HCT116 (cell line): ENCODE data around the gene CCBE1. TPM values are rescaled to one million over a fixed set of nuclear protein-coding genes. Genes with fewer than 3 reads are reported as not detected.

Experiments
- ATAC-seq: fragments of 200-7000 bp; cut with Tn5 transposase; 2 replicates; pipeline ENCODE4 v1.9.1; 2020; ENCODE audit warnings: mild to moderate bottlenecking, moderate library complexity
- BruUV-seq: library from RNA; stranded (reverse); fragments of 400-500 nt; replicated peaks from 2 replicates; lab custom pipeline; 2021; lab: Mats Ljungman, UMichigan
- CTCF ChIA-PET: fragments of 300-600 bp; sonication (Branson Sonifier 250); formaldehyde crosslinking; loops from one replicate; lab custom pipeline; 2021; ENCODE audit warnings: antibody characterized with exemption; lab: Charles Lee
- POLR2A ChIA-PET: fragments of 300-600, 350-600 bp; sonication (Branson Sonifier 250); formaldehyde crosslinking; loops from one replicate; lab custom pipeline; 2021; ENCODE audit warnings: antibody characterized with exemption; lab: Charles Lee
- RAD21 ChIA-PET, 2 experiments: fragments of 300-600 bp; sonication (Branson Sonifier 250); formaldehyde crosslinking; loops; one replicate each; lab custom pipeline; 2023; ENCODE audit warnings: low total read pairs in 2 of 2; ENCODE audit not compliant: uncharacterized antibody in 2 of 2, unreplicated experiment in 2 of 2, low non-redundant PET in 1 of 2; lab: Charles Lee
- DNase-seq: peaks from one replicate; pipeline ENCODE4 v3.0.0-alpha.2; 2010; ENCODE audit warnings: low read depth, low spot score
- H2AFZ ChIP-seq: fragments of 200-600 bp; shearing (Covaris generic), sonication (generic); 2 replicates; pipeline ENCODE4 v1.6.1; 2017; ENCODE audit warnings: low read depth, mixed run types, mixed read lengths, antibody characterized with exemption, low read length; ENCODE audit not compliant: poor library complexity, severe bottlenecking
- H3K27ac ChIP-seq: 2 replicates; pipeline ENCODE4 v1.5.1; 2012; ENCODE audit warnings: low read depth, low read length
- H3K27me3 ChIP-seq: fragments of 200-600 bp; sonication (generic); 2 replicates; pipeline ENCODE4 v1.6.1; 2016; ENCODE audit warnings: mixed run types, low read length, mixed read lengths; ENCODE audit not compliant: insufficient read depth
- H3K36me3 ChIP-seq, 2 experiments: fragments of 200-500 bp in 1 of 2; fragments of 200-600 bp in 1 of 2; sonication (Bioruptor generic) in 1 of 2; sonication (generic) in 1 of 2; 2 replicates each; pipeline versions ENCODE4 v1.5.1 to v1.6.1; 2014 to 2016; ENCODE audit warnings: low read length in 2 of 2, inconsistent platforms in 1 of 2, mixed read lengths in 1 of 2, mixed run types in 1 of 2; ENCODE audit not compliant: insufficient read depth in 2 of 2, control insufficient read depth in 1 of 2
- H3K4me1 ChIP-seq, 2 experiments: fragments of 200-600 bp in 1 of 2; sonication (generic) in 1 of 2; 2 replicates each; pipeline versions ENCODE4 v1.5.1 to v1.6.1; 2012 to 2017; ENCODE audit warnings: low read length in 2 of 2, inconsistent platforms in 1 of 2, mild to moderate bottlenecking in 1 of 2, mixed read lengths in 1 of 2, mixed run types in 1 of 2, moderate library complexity in 1 of 2; ENCODE audit not compliant: insufficient read depth in 2 of 2, control insufficient read depth in 1 of 2
- H3K4me2 ChIP-seq: fragments of 200-600 bp; sonication (generic); 2 replicates; pipeline ENCODE4 v1.6.1; 2017; ENCODE audit warnings: mixed run types, low read length, mixed read lengths
- H3K4me3 ChIP-seq, 2 experiments: fragments of 200-600 bp in 1 of 2; sonication (generic) in 1 of 2; replicated peaks in 1 of 2; 2 replicates each; pipeline ENCODE4 v1.5.1; 2011 to 2016; ENCODE audit warnings: low read length in 2 of 2, control low read depth in 1 of 2, low read depth in 1 of 2, mild to moderate bottlenecking in 1 of 2, mixed read lengths in 1 of 2, mixed run types in 1 of 2
- H3K79me2 ChIP-seq: fragments of 200-600 bp; sonication (generic); 2 replicates; pipeline ENCODE4 v1.6.1; 2017; ENCODE audit warnings: mild to moderate bottlenecking, mixed run types, low read length, moderate library complexity, mixed read lengths; ENCODE audit not compliant: insufficient read depth
- H3K9ac ChIP-seq: fragments of 200-600 bp; sonication (generic); 2 replicates; pipeline ENCODE4 v1.6.1; 2016; ENCODE audit warnings: low read length, mixed read lengths
- H3K9me2 ChIP-seq: fragments of 200-600 bp; sonication (generic), shearing (Covaris generic); 2 replicates; pipeline ENCODE4 v1.6.1; 2017; ENCODE audit warnings: mixed run types, mild to moderate bottlenecking, moderate library complexity; ENCODE audit not compliant: insufficient read depth
- H3K9me3 ChIP-seq, 2 experiments: fragments of 200-500 bp in 1 of 2; fragments of 200-600 bp in 1 of 2; sonication (Bioruptor generic) in 1 of 2; sonication (generic) in 1 of 2; 2 replicates each; pipeline ENCODE4 v1.6.1; 2014 to 2017; ENCODE audit warnings: low read length in 2 of 2, mixed read lengths in 2 of 2, inconsistent platforms in 1 of 2, low read depth in 1 of 2, mild to moderate bottlenecking in 1 of 2, mixed run types in 1 of 2, moderate library complexity in 1 of 2; ENCODE audit not compliant: control insufficient read depth in 1 of 2, insufficient read depth in 1 of 2
- H4K20me1 ChIP-seq: fragments of 200-600 bp; sonication (generic), shearing (Covaris generic); 2 replicates; pipeline ENCODE4 v1.6.1; 2017; ENCODE audit warnings: mixed run types, mild to moderate bottlenecking, moderate library complexity; ENCODE audit not compliant: insufficient read depth
- CEBPB ChIP-seq: IDR thresholded peaks from 2 replicates; pipeline ENCODE4 v1.6.1; 2012; ENCODE audit warnings: low read depth
- EGR1 ChIP-seq: IDR thresholded peaks from 2 replicates; pipeline ENCODE4 v1.6.1; 2012; ENCODE audit warnings: low read depth
- ELF1 ChIP-seq: IDR thresholded peaks from 2 replicates; pipeline ENCODE4 v1.6.1; 2012; ENCODE audit warnings: low read depth, borderline replicate concordance
- EZH2phosphoT487 ChIP-seq: fragments of 200-600 bp; IDR thresholded peaks from 2 replicates; pipeline ENCODE4 v1.6.1; 2018; ENCODE audit warnings: antibody characterized with exemption, borderline replicate concordance
- FOSL1 ChIP-seq: IDR thresholded peaks from 2 replicates; pipeline ENCODE4 v1.6.1; 2012; ENCODE audit warnings: low read depth
- SIN3A ChIP-seq: IDR thresholded peaks from 2 replicates; pipeline ENCODE4 v1.6.1; 2012; ENCODE audit warnings: low read depth
- TCF7L2 ChIP-seq: IDR thresholded peaks from 2 replicates; pipeline ENCODE4 v1.7.0; 2011; ENCODE audit warnings: borderline replicate concordance, inconsistent platforms; ENCODE audit not compliant: insufficient read depth, insufficient read length; ENCODE audit errors: extremely low read depth
- ZFX ChIP-seq: fragments of 450-650 bp; IDR thresholded peaks from 2 replicates; pipeline ENCODE4 v1.6.1; 2017
- intact Hi-C: fragments of 100-400 bp; cut with micrococcal nuclease; formaldehyde crosslinking; loops from 2 replicates; pipeline ENCODE4 v1.10.0; 2022
- total RNA-seq: library from RNA; stranded (reverse); gene quantifications from one replicate; pipeline ENCODE4 v1.2.1, GENCODE V29; 2021; ENCODE audit not compliant: unreplicated experiment
- TF ChIP-seq, protein P1 (sequence below): IDR thresholded peaks from 2 replicates; pipeline ENCODE4 v1.6.1; 2012
- TF ChIP-seq, protein P2 (sequence below), 3 experiments: fragments of 200-600 bp in 1 of 3; sonication (generic) in 1 of 3; IDR thresholded peaks in 2 of 3; conservative IDR thresholded peaks in 1 of 3; 2 replicates each; pipeline ENCODE4 v1.5.1; 2012 to 2017; ENCODE audit warnings: low read depth in 2 of 3, low read length in 2 of 3, antibody characterized with exemption in 1 of 3, borderline replicate concordance in 1 of 3, control low read depth in 1 of 3, mild to moderate bottlenecking in 1 of 3, mixed read lengths in 1 of 3, mixed run types in 1 of 3, moderate library complexity in 1 of 3; ENCODE audit not compliant: insufficient read depth in 1 of 3

CCBE1 gene
- total RNA-seq, 1 experiment from 2014 or later, result 0.84 TPM

DNA sequence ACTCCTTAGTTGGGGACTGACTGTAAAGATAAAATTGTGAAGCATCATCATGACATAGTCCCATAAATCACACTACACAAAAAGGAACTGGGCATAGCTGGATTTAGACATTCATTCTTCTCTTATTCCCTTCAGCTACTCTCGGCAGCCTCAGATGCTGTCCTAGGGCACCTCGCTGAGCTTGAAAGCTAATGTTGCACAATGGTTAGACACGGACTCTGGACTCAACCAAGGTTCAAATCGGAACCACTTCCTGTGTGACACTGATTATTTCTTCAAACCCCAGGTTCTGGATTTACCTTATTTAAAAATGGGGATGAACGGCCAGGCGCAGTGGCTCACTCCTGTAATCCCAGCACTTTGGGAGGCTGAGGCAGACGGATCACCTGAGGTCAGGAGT lies 89.8 kb downstream of the CCBE1 start:
- no peaks in the 10 kb centered on the region for H3K9me2 ChIP-seq
- intact Hi-C loops, result no loop called here
- no peaks in the 10 kb centered on the region for H3K36me3 ChIP-seq
- no peak overlapping the region for H3K9ac ChIP-seq
- BruUV-seq, result no TSS peak
- no peak overlapping the region for H3K27ac ChIP-seq
- H3K4me2 ChIP-seq, result no peak overlapping the region
- no peaks in the 10 kb centered on the region for H3K9me3 ChIP-seq
- no peak overlapping the region for H2AFZ ChIP-seq
- H4K20me1 ChIP-seq, result no peaks in the 10 kb centered on the region
- ChIA-PET POLR2A (no interaction called here), CTCF (no interaction called here), RAD21 (no interaction called here)
- DNase-seq (no peak), ATAC-seq (no peak)
- no peak for TF ChIP-seq EGR1
- no peak for TF ChIP-seq FOSL1
- TF ChIP-seq, protein P1, sequence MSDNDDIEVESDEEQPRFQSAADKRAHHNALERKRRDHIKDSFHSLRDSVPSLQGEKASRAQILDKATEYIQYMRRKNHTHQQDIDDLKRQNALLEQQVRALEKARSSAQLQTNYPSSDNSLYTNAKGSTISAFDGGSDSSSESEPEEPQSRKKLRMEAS, result no peak
- no peak for TF ChIP-seq EZH2phosphoT487
- TF ChIP-seq, protein P2, sequence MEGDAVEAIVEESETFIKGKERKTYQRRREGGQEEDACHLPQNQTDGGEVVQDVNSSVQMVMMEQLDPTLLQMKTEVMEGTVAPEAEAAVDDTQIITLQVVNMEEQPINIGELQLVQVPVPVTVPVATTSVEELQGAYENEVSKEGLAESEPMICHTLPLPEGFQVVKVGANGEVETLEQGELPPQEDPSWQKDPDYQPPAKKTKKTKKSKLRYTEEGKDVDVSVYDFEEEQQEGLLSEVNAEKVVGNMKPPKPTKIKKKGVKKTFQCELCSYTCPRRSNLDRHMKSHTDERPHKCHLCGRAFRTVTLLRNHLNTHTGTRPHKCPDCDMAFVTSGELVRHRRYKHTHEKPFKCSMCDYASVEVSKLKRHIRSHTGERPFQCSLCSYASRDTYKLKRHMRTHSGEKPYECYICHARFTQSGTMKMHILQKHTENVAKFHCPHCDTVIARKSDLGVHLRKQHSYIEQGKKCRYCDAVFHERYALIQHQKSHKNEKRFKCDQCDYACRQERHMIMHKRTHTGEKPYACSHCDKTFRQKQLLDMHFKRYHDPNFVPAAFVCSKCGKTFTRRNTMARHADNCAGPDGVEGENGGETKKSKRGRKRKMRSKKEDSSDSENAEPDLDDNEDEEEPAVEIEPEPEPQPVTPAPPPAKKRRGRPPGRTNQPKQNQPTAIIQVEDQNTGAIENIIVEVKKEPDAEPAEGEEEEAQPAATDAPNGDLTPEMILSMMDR (IDR thresholded peaks at IDR 0.05 in 2 of 3, conservative IDR thresholded peaks at IDR 0.05 in 1 of 3; ENCODE audit: borderline replicate concordance in 1 of 3, insufficient read depth in 1 of 3, low read depth in 2 of 3, low read length in 2 of 3), result no peak
- no peak for TF ChIP-seq ZFX
- no peak for TF ChIP-seq TCF7L2
- TF ChIP-seq SIN3A, result no peak
- H3K4me3 ChIP-seq, result no peak overlapping the region
- H3K79me2 ChIP-seq, result no peaks in the 10 kb centered on the region
- H3K4me1 ChIP-seq, result no peaks in the 10 kb centered on the region
- peaks cover 13% of the 10 kb centered on the region for H3K27me3 ChIP-seq

DNA sequence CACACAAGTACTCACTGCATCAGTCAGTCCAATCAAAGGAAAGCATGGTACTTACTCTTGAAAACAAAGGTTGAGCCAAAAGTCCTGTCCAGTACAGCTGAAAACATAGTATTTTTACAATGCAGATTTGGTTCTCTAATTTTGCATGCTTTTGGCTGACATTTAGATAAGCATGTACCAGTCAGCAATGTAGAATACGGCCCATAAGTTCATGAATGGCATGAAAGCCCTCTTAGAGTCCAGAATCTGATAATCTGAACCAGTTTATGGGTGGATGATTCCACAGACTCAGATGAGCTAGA lies 90.2 kb downstream of the CCBE1 start:
- no peaks in the 10 kb centered on the region for H3K36me3 ChIP-seq
- no peak overlapping the region for H3K9ac ChIP-seq
- H3K27ac ChIP-seq, result no peak overlapping the region
- ChIA-PET CTCF (no interaction called here), POLR2A (no interaction called here), RAD21 (no interaction called here)
- ATAC-seq, result no peak
- no peaks in the 10 kb centered on the region for H3K9me2 ChIP-seq
- H3K79me2 ChIP-seq, result no peaks in the 10 kb centered on the region
- TF ChIP-seq ELF1 (no peak), SIN3A (no peak), TCF7L2 (no peak), CEBPB (no peak), EGR1 (no peak)
- H4K20me1 ChIP-seq, result no peaks in the 10 kb centered on the region
- no peak overlapping the region for H2AFZ ChIP-seq
- H3K9me3 ChIP-seq, result no peaks in the 10 kb centered on the region
- no peak overlapping the region for H3K4me2 ChIP-seq
- H3K4me1 ChIP-seq, result no peaks in the 10 kb centered on the region
- no peak overlapping the region for H3K4me3 ChIP-seq
- H3K27me3 ChIP-seq, result peaks cover 10% of the 10 kb centered on the region
- no peak for DNase-seq
- intact Hi-C loops, result no loop called here
- no TSS peak for BruUV-seq
